ENCODE measurements around the gene SPATA31E1. TPM values are rescaled to one million over a fixed set of nuclear protein-coding genes. Genes with fewer than 3 reads are reported as not detected.

SPATA31E1 gene
- total RNA-seq, 6 donors from 2014 or later = not detected

- ATAC-seq (ENCODE audit: low FRiP score in 2 of 2) (no peak), DNase-seq (no peak)
- Histone ChIP-seq H3K36me3 (no peaks in the 10 kb centered on the region), H3K9me3 (no peaks in the 10 kb centered on the region), H3K27me3 (no peaks in the 10 kb centered on the region), H3K27ac (no peak overlapping the region), H3K4me3 (no peak overlapping the region), H3K4me1 (no peaks in the 10 kb centered on the region)
- WGBS, 2 donors = 86 to 92% methylated on average over 6 of the region's 6 CpGs
- no peak for TF ChIP-seq EP300 (IDR thresholded peaks at IDR 0.05)
- TF ChIP-seq POLR2AphosphoS5 (IDR thresholded peaks at IDR 0.05) = no peak
- no peak for TF ChIP-seq POLR2A (IDR thresholded peaks at IDR 0.05)
- TF ChIP-seq CTCF (IDR thresholded peaks at IDR 0.05) = no peak
Observed at GRCh38 chr9:87863882-87864465, 18.7 kb upstream of the SPATA31E1 start.

GRCh38 chr9:87864915-87865314, 17.8 kb upstream of the SPATA31E1 start:
- 85 to 90% methylated on average over 3 of the region's 3 CpGs for WGBS, 2 donors
- ATAC-seq (ENCODE audit: low FRiP score in 2 of 2) = no peak

GRCh38 chr9:87865626-87866025, 17.1 kb upstream of the SPATA31E1 start:
- Histone ChIP-seq H3K27me3 (no peaks in the 10 kb centered on the region), H3K9me3 (no peaks in the 10 kb centered on the region), H3K27ac (no peak overlapping the region), H3K4me1 (no peaks in the 10 kb centered on the region), H3K36me3 (no peaks in the 10 kb centered on the region), H3K4me3 (no peak overlapping the region)
- no peak for DNase-seq
- no peak for ATAC-seq (ENCODE audit: low FRiP score in 2 of 2)
- TF ChIP-seq POLR2A (IDR thresholded peaks at IDR 0.05) (no peak), CTCF (IDR thresholded peaks at IDR 0.05) (no peak), POLR2AphosphoS5 (IDR thresholded peaks at IDR 0.05) (no peak), EP300 (IDR thresholded peaks at IDR 0.05) (no peak)
- 53 to 69% methylated on average over 3 of the region's 3 CpGs for WGBS, 2 donors

More at GRCh38 chr9:87864915-87865314, 17.8 kb upstream of the SPATA31E1 start:
- Histone ChIP-seq H3K9me3 (no peaks in the 10 kb centered on the region), H3K4me3 (no peak overlapping the region), H3K27me3 (no peaks in the 10 kb centered on the region), H3K27ac (no peak overlapping the region), H3K36me3 (no peaks in the 10 kb centered on the region), H3K4me1 (no peaks in the 10 kb centered on the region)
- no peak for DNase-seq
- TF ChIP-seq POLR2AphosphoS5 (IDR thresholded peaks at IDR 0.05) (no peak), CTCF (IDR thresholded peaks at IDR 0.05) (no peak), POLR2A (IDR thresholded peaks at IDR 0.05) (no peak), EP300 (IDR thresholded peaks at IDR 0.05) (no peak)

- no peaks in the 10 kb centered on the region for H3K4me1 ChIP-seq
- H3K27me3 ChIP-seq = no peaks in the 10 kb centered on the region
- no peak overlapping the region for H3K27ac ChIP-seq
- ATAC-seq (ENCODE audit: low FRiP score in 2 of 2) = no peak
- no peak for TF ChIP-seq POLR2AphosphoS5 (IDR thresholded peaks at IDR 0.05)
- TF ChIP-seq EP300 (IDR thresholded peaks at IDR 0.05) = no peak
- no peak for TF ChIP-seq CTCF (IDR thresholded peaks at IDR 0.05)
- TF ChIP-seq POLR2A (IDR thresholded peaks at IDR 0.05) = no peak
- 94 to 100% methylated on average over 1 to 7 of the region's 7 CpGs for WGBS, 2 donors
- H3K4me3 ChIP-seq = no peak overlapping the region
- no peaks in the 10 kb centered on the region for H3K9me3 ChIP-seq
- H3K36me3 ChIP-seq = no peaks in the 10 kb centered on the region
- no peak for DNase-seq
Observed at GRCh38 chr9:87867391-87867790, 15.3 kb upstream of the SPATA31E1 start.

- DNase-seq = peak in 1 of 2 donors; percentile 29
- TF ChIP-seq POLR2A (IDR thresholded peaks at IDR 0.05) = no peak
- TF ChIP-seq CTCF (IDR thresholded peaks at IDR 0.05) = no peak
- no peak for TF ChIP-seq POLR2AphosphoS5 (IDR thresholded peaks at IDR 0.05)
- TF ChIP-seq EP300 (IDR thresholded peaks at IDR 0.05) = no peak
- Histone ChIP-seq H3K27me3 (no peaks in the 10 kb centered on the region), H3K9me3 (no peaks in the 10 kb centered on the region), H3K27ac (no peak overlapping the region), H3K4me3 (no peak overlapping the region), H3K36me3 (no peaks in the 10 kb centered on the region), H3K4me1 (no peaks in the 10 kb centered on the region)
- WGBS, 2 donors = 93 to 98% methylated on average over 6 to 9 of the region's 9 CpGs
- no peak for ATAC-seq (ENCODE audit: low FRiP score in 2 of 2)
Observed at GRCh38 chr9:87868175-87868574, 14.5 kb upstream of the SPATA31E1 start.
